Measurements from ENCODE around the gene DDI2.

DDI2 gene

GRCh38 chr1:15626269-15626950 lies 9.2 kb downstream of the DDI2 start:
- Mint-ChIP-seq H3K27me3 (ENCODE audit: low read depth) (no peaks in the 10 kb centered on the region), H3K36me3 (ENCODE audit: low read depth) (peaks cover 42% of the 10 kb centered on the region), H3K4me3 (no peak overlapping the region), H3K27ac (peak overlapping the region in 2 of 3 experiments; percentile 2 to 6), H3K9me3 (no peaks in the 10 kb centered on the region), H3K4me1 (peaks cover 51% of the 10 kb centered on the region)
- TF ChIP-seq CTCF (IDR thresholded peaks at IDR 0.05; ENCODE audit: unreplicated experiment in 3 of 3), result no peak

DNA sequence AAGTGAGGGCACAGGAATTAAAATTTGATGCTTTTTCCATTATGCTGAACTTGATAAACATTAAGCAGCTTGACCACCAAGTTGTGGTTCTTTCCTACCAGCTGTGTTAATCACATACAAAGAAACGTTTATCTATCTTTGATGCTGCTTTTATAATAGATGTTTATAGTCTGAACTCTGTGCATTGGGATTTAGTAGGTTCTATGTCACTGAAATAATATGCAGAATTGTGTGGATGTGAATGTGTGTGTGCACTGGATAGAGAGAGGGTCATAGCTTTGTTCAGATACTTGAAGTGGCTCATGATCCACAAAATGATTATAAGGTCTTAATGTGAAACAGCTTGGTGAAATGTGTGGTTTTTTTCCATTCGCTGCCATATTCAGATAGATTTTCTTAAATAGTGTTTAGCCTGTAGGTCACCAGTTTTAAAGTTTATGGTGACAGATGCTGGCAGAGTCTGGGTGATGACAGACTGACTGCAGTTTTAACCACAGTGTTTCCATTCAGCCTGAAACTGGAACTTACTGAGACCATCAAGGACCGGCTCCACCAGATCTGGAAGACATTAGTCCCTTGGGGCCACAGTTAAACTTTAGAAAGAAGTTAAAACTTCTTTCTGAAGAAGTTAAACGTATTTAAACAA lies 10.2 kb downstream of the DDI2 start:
- no peak overlapping the region for H3K4me3 Mint-ChIP-seq
- no peak for TF ChIP-seq CTCF (IDR thresholded peaks at IDR 0.05; ENCODE audit: unreplicated experiment in 3 of 3)
- H3K4me1 Mint-ChIP-seq, result peaks cover 42% of the 10 kb centered on the region
- H3K9me3 Mint-ChIP-seq, result no peaks in the 10 kb centered on the region
- H3K27ac Mint-ChIP-seq, result peak overlapping the region; percentile 48 to 71 (median 51)
- H3K27me3 Mint-ChIP-seq (ENCODE audit: low read depth), result no peaks in the 10 kb centered on the region
- H3K36me3 Mint-ChIP-seq (ENCODE audit: low read depth), result peaks cover 49% of the 10 kb centered on the region

DNA sequence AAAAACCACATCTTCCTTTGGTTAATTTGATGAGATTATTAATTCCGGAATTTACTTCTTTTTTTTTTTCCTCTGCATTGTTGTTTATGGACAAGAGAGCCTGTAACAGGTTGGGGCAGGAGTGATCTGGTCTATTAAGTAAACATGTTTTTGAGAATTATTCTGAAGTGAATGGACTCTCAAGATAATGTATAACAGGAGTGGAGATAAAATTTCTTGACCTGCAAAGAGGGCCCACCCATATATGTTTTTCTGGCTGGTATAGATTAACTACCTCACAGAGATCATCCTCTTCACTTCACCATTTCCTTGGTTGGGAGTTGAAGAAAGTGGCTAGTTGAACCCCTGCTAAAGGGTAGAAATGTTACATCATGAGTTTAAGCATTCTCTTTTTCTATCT lies 10.7 kb downstream of the DDI2 start:
- H3K27ac Mint-ChIP-seq, result peak overlapping the region in 2 of 3 experiments; percentile 48 to 71
- H3K4me1 Mint-ChIP-seq, result peaks cover 37% of the 10 kb centered on the region
- H3K27me3 Mint-ChIP-seq (ENCODE audit: low read depth), result no peaks in the 10 kb centered on the region
- no peak overlapping the region for H3K4me3 Mint-ChIP-seq
- H3K9me3 Mint-ChIP-seq, result no peaks in the 10 kb centered on the region
- TF ChIP-seq CTCF (IDR thresholded peaks at IDR 0.05; ENCODE audit: unreplicated experiment in 3 of 3), result no peak
- H3K36me3 Mint-ChIP-seq (ENCODE audit: low read depth), result peaks cover 51% of the 10 kb centered on the region

DNA sequence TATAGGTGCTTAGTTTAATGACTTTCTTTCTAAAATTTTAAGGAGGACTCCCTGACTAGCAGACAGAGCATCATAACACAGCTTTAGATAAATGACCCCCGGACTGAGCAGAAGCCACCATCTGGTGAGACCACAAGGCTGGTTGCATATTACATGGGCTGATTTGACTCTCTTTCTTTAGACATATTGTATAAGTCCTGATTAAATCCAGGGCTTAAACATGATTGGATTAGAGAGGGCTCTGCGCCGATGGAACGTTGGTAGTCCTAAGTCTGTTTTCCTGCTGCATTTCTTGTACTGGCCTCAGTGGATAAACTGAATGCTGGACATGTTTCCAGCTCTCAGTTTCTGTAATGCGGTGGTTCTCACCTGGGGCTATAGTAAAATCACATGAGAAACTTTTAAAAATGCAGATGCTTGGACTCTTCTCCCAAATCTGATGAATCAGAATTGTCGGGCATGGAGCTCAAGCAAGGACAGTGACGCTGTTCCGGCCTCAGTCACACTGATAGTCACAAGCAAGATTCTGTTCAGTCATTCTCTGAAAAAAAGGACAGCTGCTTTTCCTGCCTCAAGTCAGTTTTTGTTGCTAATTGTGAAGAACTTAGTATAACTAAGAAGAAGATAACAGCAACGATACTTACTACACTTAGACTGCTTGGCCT lies 16.6 kb downstream of the DDI2 start:
- H3K27me3 Mint-ChIP-seq (ENCODE audit: low read depth), result no peaks in the 10 kb centered on the region
- no peaks in the 10 kb centered on the region for H3K9me3 Mint-ChIP-seq
- H3K36me3 Mint-ChIP-seq (ENCODE audit: low read depth), result peaks cover 76% of the 10 kb centered on the region
- no peak overlapping the region for H3K4me3 Mint-ChIP-seq
- no peaks in the 10 kb centered on the region for H3K4me1 Mint-ChIP-seq
- no peak for TF ChIP-seq CTCF (IDR thresholded peaks at IDR 0.05; ENCODE audit: unreplicated experiment in 3 of 3)
- H3K27ac Mint-ChIP-seq, result no peak overlapping the region

DNA sequence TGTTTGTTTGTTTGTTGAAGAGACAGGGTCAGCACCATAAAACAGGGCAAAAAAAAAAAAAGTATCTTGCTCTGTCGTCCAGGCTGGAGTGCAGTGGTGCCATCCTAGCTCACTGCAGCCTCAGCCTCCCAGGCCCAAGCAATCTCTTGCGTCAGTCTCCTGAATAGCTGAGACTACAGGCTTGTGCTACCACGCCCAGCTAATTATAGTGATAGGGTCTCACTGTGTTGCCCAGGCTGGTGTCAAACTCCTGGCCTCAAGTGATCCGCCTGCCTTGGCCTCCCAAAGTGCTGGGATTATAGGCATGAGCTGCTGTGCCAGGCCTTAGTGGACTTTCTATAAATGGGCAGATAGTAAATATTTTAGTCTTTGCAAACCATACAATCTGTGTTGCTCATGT lies 19.2 kb downstream of the DDI2 start:
- H3K36me3 Mint-ChIP-seq (ENCODE audit: low read depth), result peaks cover 74% of the 10 kb centered on the region
- no peak overlapping the region for H3K27ac Mint-ChIP-seq
- no peak for TF ChIP-seq CTCF (IDR thresholded peaks at IDR 0.05; ENCODE audit: unreplicated experiment in 3 of 3)
- no peaks in the 10 kb centered on the region for H3K4me1 Mint-ChIP-seq
- no peak overlapping the region for H3K4me3 Mint-ChIP-seq
- no peaks in the 10 kb centered on the region for H3K27me3 Mint-ChIP-seq (ENCODE audit: low read depth)
- no peaks in the 10 kb centered on the region for H3K9me3 Mint-ChIP-seq

All from nephron (organoid).